ENCODE results near the gene SOD2.
"Not testable (repeated sequence)": the region's sequence is repeated elsewhere in the genome, so short reads cannot be mapped to it uniquely, and the experiment has no call there.

SOD2 gene

GRCh38 chr6:159691133-159691962 is 1.7 kb downstream of the SOD2 start:
- TF ChIP-seq CTCF (IDR thresholded peaks at IDR 0.05; ENCODE audit: low read depth, low read length, missing control alignments) = peak; percentile 68

GRCh38 chr6:159690135-159690534 is 2.9 kb downstream of the SOD2 start:
- in situ Hi-C loops (cut with HindIII; ENCODE audit: low sequenced_read_pairs); DNase-seq (ENCODE audit: low read depth); H3K4me3 ChIP-seq (ENCODE audit: low read depth, low read length): not testable (repeated sequence)

More at GRCh38 chr6:159691133-159691962, 1.7 kb downstream of the SOD2 start:
- peak overlapping the region; percentile 71 for H3K4me3 ChIP-seq (ENCODE audit: low read depth, low read length)
- peak; percentile 65 for DNase-seq (ENCODE audit: low read depth)
- in situ Hi-C loops (cut with HindIII; ENCODE audit: low sequenced_read_pairs) = no loop called here

GRCh38 chr6:159689001-159689400 is 4.0 kb downstream of the SOD2 start:
- no peak for TF ChIP-seq CTCF (IDR thresholded peaks at IDR 0.05; ENCODE audit: low read depth, low read length, missing control alignments)
- in situ Hi-C loops (cut with HindIII; ENCODE audit: low sequenced_read_pairs) = no loop called here
- DNase-seq (ENCODE audit: low read depth) = no peak
- no peak overlapping the region for H3K4me3 ChIP-seq (ENCODE audit: low read depth, low read length)

- TF ChIP-seq CTCF (IDR thresholded peaks at IDR 0.05; ENCODE audit: low read depth, low read length, missing control alignments) = no peak
- in situ Hi-C loops (cut with HindIII; ENCODE audit: low sequenced_read_pairs) = no loop called here
- DNase-seq (ENCODE audit: low read depth) = no peak
- no peak overlapping the region for H3K4me3 ChIP-seq (ENCODE audit: low read depth, low read length)
Measured at GRCh38 chr6:159688266-159688905, 4.7 kb downstream of the SOD2 start.

GRCh38 chr6:159687341-159687740 is 5.7 kb downstream of the SOD2 start:
- H3K4me3 ChIP-seq (ENCODE audit: low read depth, low read length) = no peak overlapping the region
- DNase-seq (ENCODE audit: low read depth) = no peak
- in situ Hi-C loops (cut with HindIII; ENCODE audit: low sequenced_read_pairs) = no loop called here
- no peak for TF ChIP-seq CTCF (IDR thresholded peaks at IDR 0.05; ENCODE audit: low read depth, low read length, missing control alignments)

- DNase-seq (ENCODE audit: low read depth) = no peak
- no peak for TF ChIP-seq CTCF (IDR thresholded peaks at IDR 0.05; ENCODE audit: low read depth, low read length, missing control alignments)
- no peak overlapping the region for H3K4me3 ChIP-seq (ENCODE audit: low read depth, low read length)
- in situ Hi-C loops (cut with HindIII; ENCODE audit: low sequenced_read_pairs) = no loop called here
Measured at GRCh38 chr6:159686703-159687102, 6.3 kb downstream of the SOD2 start.

GRCh38 chr6:159686040-159686439 is 7.0 kb downstream of the SOD2 start:
- DNase-seq (ENCODE audit: low read depth) = no peak
- no peak overlapping the region for H3K4me3 ChIP-seq (ENCODE audit: low read depth, low read length)
- in situ Hi-C loops (cut with HindIII; ENCODE audit: low sequenced_read_pairs) = no loop called here
- TF ChIP-seq CTCF (IDR thresholded peaks at IDR 0.05; ENCODE audit: low read depth, low read length, missing control alignments) = no peak
